Activated T-cell treated with anti-CD3 and anti-CD28 coated beads for 1 hour (primary cell): ENCODE results near the gene PARVA.

Experiments
- DNase-seq: peaks from one replicate; pipeline ENCODE4 v3.0.0-alpha.2; 2020; ENCODE audit warnings: low read depth

The PARVA gene

GRCh38 chr11:12459865-12460444, 82.6 kb downstream of the PARVA start:
- DNase-seq: no peak

GRCh38 chr11:12460466-12460865, 83.1 kb downstream of the PARVA start:
- no peak for DNase-seq

GRCh38 chr11:12461516-12461915, 84.1 kb downstream of the PARVA start:
- DNase-seq: no peak

- DNase-seq: no peak
These were observed 86.9 kb downstream of the PARVA start for GRCh38 chr11:12464303-12464702.

- DNase-seq: no peak
These were observed 88.0 kb downstream of the PARVA start for GRCh38 chr11:12465332-12465731.

- no peak for DNase-seq
These were observed 90.2 kb downstream of the PARVA start for GRCh38 chr11:12467610-12468009.

GRCh38 chr11:12469451-12469850, 92.1 kb downstream of the PARVA start:
- no peak for DNase-seq

- DNase-seq: no peak
These were observed 92.9 kb downstream of the PARVA start for GRCh38 chr11:12470236-12470635.

GRCh38 chr11:12472401-12473005, 95.1 kb downstream of the PARVA start:
- no peak for DNase-seq

GRCh38 chr11:12473381-12473780, 96.0 kb downstream of the PARVA start:
- no peak for DNase-seq

GRCh38 chr11:12474871-12475270, 97.5 kb downstream of the PARVA start:
- DNase-seq: no peak

GRCh38 chr11:12478743-12479142, 101.4 kb downstream of the PARVA start:
- DNase-seq: no peak

GRCh38 chr11:12480401-12480800, 103.0 kb downstream of the PARVA start:
- no peak for DNase-seq

- DNase-seq: no peak
These were observed 105.5 kb downstream of the PARVA start for GRCh38 chr11:12482839-12483238.

GRCh38 chr11:12483604-12484003, 106.2 kb downstream of the PARVA start:
- no peak for DNase-seq

- DNase-seq: no peak
These were observed 108.0 kb downstream of the PARVA start for GRCh38 chr11:12485328-12485727.

GRCh38 chr11:12489246-12489772, 111.9 kb downstream of the PARVA start:
- DNase-seq: no peak

- no peak for DNase-seq
These were observed 117.3 kb downstream of the PARVA start for GRCh38 chr11:12494699-12495098.

- DNase-seq: no peak
These were observed 119.0 kb downstream of the PARVA start for GRCh38 chr11:12496181-12497025.

GRCh38 chr11:12497431-12497830, 120.1 kb downstream of the PARVA start:
- DNase-seq: no peak

- no peak for DNase-seq
These were observed 121.7 kb downstream of the PARVA start for GRCh38 chr11:12499071-12499470.

GRCh38 chr11:12502046-12502445, 124.7 kb downstream of the PARVA start:
- DNase-seq: no peak

- no peak for DNase-seq
These were observed 125.7 kb downstream of the PARVA start for GRCh38 chr11:12503039-12503484.
